Umbilical cord (tissue), 2 donors: Measurements from ENCODE around the gene VWF. TPM values are rescaled to one million over a fixed set of nuclear protein-coding genes. Genes with fewer than 3 reads are reported as not detected.

Source experiments
- DNase-seq: peaks from one replicate; pipeline ENCODE4 v3.0.0-alpha.2; 2015; ENCODE audit warnings: low spot score
- total RNA-seq: library from RNA; depleted of rRNA; stranded (reverse); fragments of >200 nt; gene quantifications from one replicate; pipeline ENCODE4 v1.2.3, GENCODE V29; 2014; ENCODE audit warnings: low replicate concordance; ENCODE audit not compliant: insufficient read depth

Gene VWF
- total RNA-seq, 1 donor from 2014 or later = 99.9 TPM

DNA sequence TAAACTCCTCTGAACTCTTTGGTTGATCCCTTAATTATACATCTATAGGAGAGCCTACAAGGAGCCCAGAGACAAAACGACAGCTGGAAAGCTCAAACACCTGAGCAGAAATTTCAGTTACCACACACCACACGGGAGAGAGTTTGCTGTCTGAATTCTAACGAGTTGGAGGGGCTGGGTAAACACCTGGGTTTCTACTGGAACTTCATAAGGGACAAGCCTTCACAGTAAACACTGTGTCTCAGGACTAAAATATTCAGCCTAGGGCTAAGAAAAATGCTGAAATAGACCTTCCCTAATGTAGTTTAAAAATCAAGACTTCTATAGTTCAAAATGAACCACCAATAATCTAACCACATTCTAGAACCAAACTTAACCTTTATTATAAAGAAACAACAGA, 169.8 kb downstream of the VWF start:
- no peak for DNase-seq

DNA sequence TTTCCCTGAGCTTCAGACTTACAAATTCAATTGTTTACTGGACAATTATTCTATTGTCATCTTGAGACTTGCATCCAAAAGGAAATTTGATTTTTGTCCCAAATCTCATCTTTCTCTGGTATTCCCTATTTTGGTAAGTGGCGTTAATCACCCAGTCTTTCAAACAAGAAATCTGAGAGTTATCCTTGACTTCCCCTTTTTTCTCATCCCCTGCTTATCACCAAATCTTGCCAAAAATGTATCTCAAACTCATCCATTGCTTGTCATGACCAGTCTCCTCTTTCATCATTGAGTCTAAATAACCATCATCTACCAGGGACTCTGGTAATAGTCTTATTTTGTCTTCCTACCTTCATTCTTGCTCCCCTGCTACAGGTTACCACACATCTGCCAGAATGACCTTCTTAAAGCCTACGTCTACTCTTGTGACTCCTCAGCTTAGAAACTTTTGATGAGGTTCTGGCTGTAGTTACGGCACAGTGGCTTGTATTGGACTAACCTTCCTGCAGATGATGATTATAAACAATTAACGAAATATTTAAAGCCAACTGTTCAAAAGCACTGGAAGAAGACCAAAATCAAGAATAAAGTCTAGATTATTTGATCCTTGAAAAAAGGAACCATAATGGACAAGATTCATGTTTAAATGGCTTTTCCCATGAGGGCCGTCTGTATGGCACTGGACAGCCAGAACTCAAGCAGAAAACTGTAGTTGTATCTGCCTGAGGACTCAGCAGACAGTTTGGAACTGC, 170.5 kb downstream of the VWF start:
- DNase-seq = no peak

DNA sequence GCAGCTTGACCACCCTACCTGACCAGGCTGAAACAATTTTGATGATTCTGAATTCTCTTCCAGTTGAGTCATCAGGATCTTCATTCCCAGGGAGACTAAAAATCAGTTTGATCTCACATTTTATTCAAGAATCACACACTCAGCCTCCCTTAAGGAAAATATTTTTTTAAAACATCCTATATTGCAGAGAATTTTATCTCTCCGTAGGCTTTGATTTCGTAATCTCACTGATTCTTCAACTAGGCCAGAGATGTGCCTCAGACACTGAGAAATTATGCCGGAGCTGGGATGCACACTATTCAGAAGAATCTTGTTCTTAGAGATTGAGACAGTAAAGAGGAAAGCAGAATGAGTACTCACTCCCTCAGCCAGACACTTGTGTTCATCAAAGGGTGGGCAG, 172.4 kb downstream of the VWF start:
- peak; percentile 72 for DNase-seq

- no peak for DNase-seq
Observed at GRCh38 chr12:5948696-5949095, 175.8 kb downstream of the VWF start.

GRCh38 chr12:5947006-5947405, 177.5 kb downstream of the VWF start:
- no peak for DNase-seq

- no peak for DNase-seq
Observed at GRCh38 chr12:5946388-5946787, 178.1 kb downstream of the VWF start.

GRCh38 chr12:5945071-5946008, 179.1 kb downstream of the VWF start, which contains the start of gene ANO2:
ANO2 (minus strand) TSS chr12:5945259; CDS start chr12:5945217, 42 bp downstream.
- peak; percentile 34 for DNase-seq

DNA sequence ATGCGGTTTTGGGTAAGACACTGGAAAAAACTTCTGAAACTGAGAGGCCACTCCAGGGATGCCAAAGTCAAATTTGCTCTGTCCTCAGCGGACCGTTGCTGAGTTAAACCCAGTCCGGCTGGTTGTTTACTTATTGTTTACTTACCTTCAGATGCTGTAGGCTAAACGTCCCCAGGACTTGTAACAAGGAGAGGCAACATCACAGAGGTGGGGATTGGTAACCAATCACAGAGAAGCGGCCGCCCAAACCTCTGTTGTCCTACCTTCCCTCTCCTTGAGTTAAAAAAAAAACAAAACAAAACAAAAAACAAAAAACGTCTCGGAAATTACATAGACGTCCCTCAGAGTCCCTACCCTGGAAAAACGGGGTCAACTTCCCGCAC, 179.8 kb downstream of the VWF start:
- peak; percentile 8 for DNase-seq

DNA sequence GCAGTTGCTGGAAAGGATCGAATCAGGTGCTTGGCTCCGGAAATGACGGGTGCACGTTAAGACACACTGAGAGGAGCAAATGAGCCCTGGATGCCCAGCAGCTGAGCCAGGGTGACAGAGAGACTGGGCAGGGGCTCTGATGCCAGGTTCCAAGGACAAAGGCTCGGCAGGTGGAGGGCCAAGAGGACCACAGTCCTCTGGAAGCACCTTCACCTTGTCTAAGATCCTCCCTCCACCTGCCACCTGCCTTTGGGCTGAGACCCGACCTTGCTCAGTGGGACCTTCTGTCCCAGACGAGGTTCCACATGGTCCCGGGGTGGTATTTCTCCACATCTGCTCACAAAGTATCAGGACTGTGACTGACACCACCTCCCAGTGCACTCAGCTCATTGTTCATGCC, 180.4 kb downstream of the VWF start:
- no peak for DNase-seq

DNA sequence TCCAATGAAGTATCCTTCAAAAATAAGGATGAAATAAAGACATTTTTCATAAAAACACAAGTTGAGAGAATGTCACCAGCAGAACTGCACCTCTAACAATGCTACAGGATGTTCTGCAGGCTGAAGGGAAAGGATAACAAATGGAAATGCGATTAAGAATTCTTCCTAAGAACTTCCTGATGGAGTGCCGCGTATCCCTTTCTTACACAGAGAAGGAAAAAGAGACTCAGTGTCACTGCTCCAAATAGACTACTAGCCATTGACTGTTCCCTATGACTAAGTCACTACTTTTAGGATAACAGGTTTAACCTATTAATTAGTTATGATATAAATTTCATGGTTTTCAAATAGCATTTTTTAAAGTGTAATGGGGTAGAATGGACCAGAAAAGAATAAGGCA, 182.6 kb downstream of the VWF start:
- no peak for DNase-seq

GRCh38 chr12:5927732-5928516, 196.5 kb downstream of the VWF start:
- DNase-seq = no peak

- no peak for DNase-seq
Observed at GRCh38 chr12:5925646-5926045, 198.8 kb downstream of the VWF start.

DNA sequence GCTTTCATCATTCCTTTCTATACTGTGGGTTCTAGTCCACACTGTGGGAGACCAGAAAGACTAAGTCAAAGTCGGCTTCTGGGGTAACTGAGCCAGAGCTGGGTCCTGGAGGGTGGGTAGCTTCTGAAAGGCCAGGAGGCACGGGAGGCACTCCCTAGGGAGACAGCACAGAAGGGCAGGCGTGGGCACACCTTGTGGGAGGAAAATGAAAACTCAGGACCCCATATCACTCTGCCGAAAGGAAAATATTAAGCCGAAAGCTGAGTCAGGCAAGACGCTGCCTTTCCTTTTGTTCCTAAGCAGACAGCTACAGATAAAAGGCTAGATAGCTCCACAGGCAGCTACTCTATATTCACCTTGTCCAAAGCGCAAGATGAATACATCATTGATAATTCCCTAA, 200.1 kb downstream of the VWF start:
- no peak for DNase-seq

- DNase-seq = no peak
Observed at GRCh38 chr12:5923751-5924150, 200.7 kb downstream of the VWF start.

- DNase-seq = no peak
Observed at GRCh38 chr12:5923043-5923605, 201.3 kb downstream of the VWF start.

DNA sequence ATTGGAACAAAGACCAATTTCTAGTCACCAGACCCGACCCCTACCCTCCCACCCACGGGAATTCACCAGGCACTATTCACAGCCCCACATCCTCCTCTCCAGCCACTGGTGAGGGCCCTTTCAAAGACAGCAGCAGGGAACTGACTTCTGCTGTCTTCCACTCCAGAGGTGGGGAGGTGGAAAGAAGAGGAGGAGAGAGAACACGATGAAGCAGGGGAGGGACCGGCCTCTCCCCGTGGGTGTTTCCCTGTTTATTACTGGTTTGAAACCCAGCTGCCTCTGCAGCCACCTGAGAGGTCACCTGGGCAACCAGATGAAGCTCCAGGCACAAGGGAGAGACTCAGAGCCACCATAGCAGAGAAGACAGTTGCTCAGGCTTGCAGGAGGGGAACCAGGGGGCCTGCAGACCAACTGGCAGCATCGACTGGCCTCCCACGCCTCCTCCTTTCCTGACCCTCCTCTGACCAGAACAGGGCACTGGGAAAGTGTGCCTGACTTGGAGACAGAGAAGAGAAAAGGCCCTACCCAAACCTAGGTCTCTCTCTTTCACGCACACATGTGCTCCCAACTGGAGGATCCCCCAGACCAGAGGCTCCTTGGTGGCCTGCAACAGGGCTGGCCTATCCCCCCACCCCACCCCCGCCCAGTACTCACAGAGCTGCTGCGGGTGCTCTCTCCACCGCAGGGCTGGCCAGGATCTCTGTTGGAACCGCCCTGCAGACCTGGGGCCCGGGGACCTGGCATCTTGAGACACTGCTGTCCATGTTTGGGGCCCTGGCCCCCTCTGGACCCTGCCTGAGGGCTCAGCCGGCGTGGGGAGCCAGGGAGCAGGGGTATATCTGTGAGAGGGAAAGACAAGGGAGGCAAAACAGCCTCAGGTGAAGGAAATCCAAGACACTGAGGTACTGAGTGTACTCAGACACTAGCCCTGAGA, 202.2 kb downstream of the VWF start:
- no peak for DNase-seq

GRCh38 chr12:5921027-5921909, 203.2 kb downstream of the VWF start:
- DNase-seq = no peak

DNA sequence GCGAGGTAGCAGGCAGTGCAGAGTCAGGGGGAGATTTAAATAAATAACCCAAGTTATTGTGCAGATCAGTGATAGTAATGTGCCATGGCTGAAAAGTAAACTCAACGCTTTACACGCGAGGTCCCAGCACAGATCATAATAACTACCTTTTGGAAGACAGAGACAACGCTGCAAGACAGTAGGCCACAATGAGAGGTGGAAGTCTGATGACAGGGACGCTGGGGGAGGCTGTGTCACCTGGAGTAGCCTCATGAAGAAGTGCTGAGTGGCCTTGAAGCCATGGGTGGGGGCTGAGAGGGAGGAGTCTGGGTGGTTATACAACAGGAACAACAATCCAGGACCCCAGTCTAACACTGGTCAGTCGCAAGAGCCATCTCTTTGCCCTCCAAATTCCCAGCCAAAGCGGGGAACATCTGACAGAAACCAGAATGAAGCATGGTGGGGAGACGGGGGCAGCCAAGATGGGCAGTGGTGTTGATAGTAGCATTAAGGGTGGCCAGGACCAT, 207.6 kb downstream of the VWF start:
- no peak for DNase-seq

GRCh38 chr12:5915511-5915910, 209.0 kb downstream of the VWF start:
- no peak for DNase-seq
